ENCODE data around the gene ZSWIM7. TPM values are rescaled to one million over a fixed set of nuclear protein-coding genes. Genes with fewer than 3 reads are reported as not detected.

Gene ZSWIM7
- total RNA-seq, 1 experiment from 2014 or later: 41.3 TPM

- H3K27ac Mint-ChIP-seq: no peak overlapping the region
- H3K4me1 Mint-ChIP-seq: peaks cover 33% of the 10 kb centered on the region
- H3K36me3 Mint-ChIP-seq: peaks cover 9% of the 10 kb centered on the region; the same call in 1 of the 2 replicates
- POLR2A ChIA-PET: interaction anchor here (1.5 to 3.2 kb wide), 2 partner anchors 12 to 19 kb away, joined by 3 to 16 read pairs; no protein-coding TSS in a partner anchor
- no peak for TF ChIP-seq GABPB1 (CRISPR knock-in tag; IDR thresholded peaks at IDR 0.05)
- TF ChIP-seq JAZF1 (CRISPR knock-in tag; IDR thresholded peaks at IDR 0.05): no peak
- TF ChIP-seq GRHL2 (CRISPR knock-in tag; IDR thresholded peaks at IDR 0.05; ENCODE audit: insufficient replicate concordance, severe bottlenecking): no peak
- no peak for TF ChIP-seq ZNF512 (CRISPR knock-in tag; IDR thresholded peaks at IDR 0.05; ENCODE audit: borderline replicate concordance)
- TF ChIP-seq SOX15 (CRISPR knock-in tag; IDR thresholded peaks at IDR 0.05): no peak
- no peak for TF ChIP-seq MXD4 (CRISPR knock-in tag; IDR thresholded peaks at IDR 0.05; ENCODE audit: borderline replicate concordance)
- TF ChIP-seq ATF3 (CRISPR knock-in tag; conservative IDR thresholded peaks at IDR 0.05): no peak
- TF ChIP-seq ZNF138 (CRISPR knock-in tag; conservative IDR thresholded peaks at IDR 0.05): no peak
- TF ChIP-seq PRDM15 (CRISPR knock-in tag; IDR thresholded peaks at IDR 0.05): no peak
- TF ChIP-seq ESRRA (CRISPR knock-in tag; IDR thresholded peaks at IDR 0.05; ENCODE audit: borderline replicate concordance): no peak
- TF ChIP-seq NFATC4 (CRISPR knock-in tag; IDR thresholded peaks at IDR 0.05): no peak
- no peak for TF ChIP-seq EMX1 (CRISPR knock-in tag; IDR thresholded peaks at IDR 0.05)
- TF ChIP-seq ERG (CRISPR knock-in tag; IDR thresholded peaks at IDR 0.05): no peak
- no peak for TF ChIP-seq USF1 (CRISPR knock-in tag; IDR thresholded peaks at IDR 0.05)
- no peak for TF ChIP-seq RELA (CRISPR knock-in tag; IDR thresholded peaks at IDR 0.05; ENCODE audit: borderline replicate concordance)
- no peak for TF ChIP-seq SP1 (CRISPR knock-in tag; conservative IDR thresholded peaks at IDR 0.05)
- CTCF ChIA-PET: interaction anchor here (1.5 to 4.1 kb wide), 5 partner anchors 16 to 118 kb away, joined by 5 to 47 read pairs (median 11); partner anchors contain the start of genes TTC19 and ZSWIM7
- H3K4me3 Mint-ChIP-seq: peak overlapping the region; percentile 64
- no peaks in the 10 kb centered on the region for H3K9me3 Mint-ChIP-seq
- DNase-seq (ENCODE audit: low spot score): no peak
- no peak for ATAC-seq
- peaks cover 46% of the 10 kb centered on the region for H3K27me3 Mint-ChIP-seq (ENCODE audit: low read depth)
These were observed 52.8 kb downstream of the ZSWIM7 start for GRCh38 chr17:15946611-15947120.

GRCh38 chr17:15945527-15946191 is 53.8 kb downstream of the ZSWIM7 start:
- Mint-ChIP-seq H3K27ac (no peak overlapping the region), H3K4me1 (peaks cover 30% of the 10 kb centered on the region), H3K4me3 (peak overlapping the region; percentile 67), H3K27me3 (ENCODE audit: low read depth) (peaks cover 48% of the 10 kb centered on the region), H3K9me3 (no peaks in the 10 kb centered on the region), H3K36me3 (peaks cover 9% of the 10 kb centered on the region; the same call in 1 of the 2 replicates)
- ATAC-seq (no peak), DNase-seq (ENCODE audit: low spot score) (peak; percentile 31)
- ChIA-PET CTCF (interaction anchor here (0.6 to 4.1 kb wide), 14 partner anchors 9 to 117 kb away, joined by 3 to 47 read pairs (median 7); partner anchors contain the start of genes TTC19 and ZSWIM7), POLR2A (interaction anchor here (1.0 to 3.2 kb wide), 3 partner anchors 13 to 54 kb away, joined by 3 to 16 read pairs (median 6); partner anchors contain the start of genes TTC19 and ZSWIM7)
- TF ChIP-seq NFYB (CRISPR knock-in tag; conservative IDR thresholded peaks at IDR 0.05; ENCODE audit: low read depth) (0 out of 2 replicates have a peak, but pooled peaks have one; percentile 2), JUN (CRISPR knock-in tag; IDR thresholded peaks at IDR 0.05) (no peak)

Measured in WTC11 (cell line).